ENCODE measurements around the gene SMAP1. TPM values are rescaled to one million over a fixed set of nuclear protein-coding genes. Genes with fewer than 3 reads are reported as not detected.

Gene SMAP1
- total RNA-seq, 2 donors from 2014 or later = 13.7 to 26.0 TPM

DNA sequence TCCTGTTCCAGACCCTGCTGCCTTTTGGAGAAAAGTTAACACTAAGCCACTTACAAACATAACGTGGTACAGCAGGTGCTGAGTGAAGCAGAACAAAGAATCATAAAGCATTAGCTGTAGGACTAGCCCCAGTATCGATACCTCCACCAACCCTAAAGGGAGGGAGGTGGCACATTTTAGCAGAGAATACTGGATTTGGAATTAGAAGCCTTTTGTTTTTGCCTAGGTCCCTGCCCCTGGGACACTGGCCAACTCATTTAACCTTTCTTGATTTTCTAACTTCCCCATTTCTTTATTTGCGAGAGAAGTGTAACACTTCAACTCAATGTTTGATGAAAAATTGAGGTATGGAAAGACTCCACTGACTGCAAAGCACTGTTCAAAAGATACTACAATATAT, 195.7 kb downstream of the SMAP1 start:
- no peaks in the 10 kb centered on the region for H3K4me1 ChIP-seq (ENCODE audit: control insufficient read depth in 1 of 2, low read depth in 2 of 2)
- no peaks in the 10 kb centered on the region for H3K9me3 ChIP-seq
- H3K36me3 ChIP-seq = no peaks in the 10 kb centered on the region
- no peak for DNase-seq (ENCODE audit: low spot score)
- ATAC-seq (ENCODE audit: insufficient number of reproducible peaks, low FRiP score, low read depth) = no peak
- H3K27ac ChIP-seq = no peak overlapping the region
- no peaks in the 10 kb centered on the region for H3K27me3 ChIP-seq (replicated peaks; ENCODE audit: insufficient read depth)
- TF ChIP-seq, protein P1, sequence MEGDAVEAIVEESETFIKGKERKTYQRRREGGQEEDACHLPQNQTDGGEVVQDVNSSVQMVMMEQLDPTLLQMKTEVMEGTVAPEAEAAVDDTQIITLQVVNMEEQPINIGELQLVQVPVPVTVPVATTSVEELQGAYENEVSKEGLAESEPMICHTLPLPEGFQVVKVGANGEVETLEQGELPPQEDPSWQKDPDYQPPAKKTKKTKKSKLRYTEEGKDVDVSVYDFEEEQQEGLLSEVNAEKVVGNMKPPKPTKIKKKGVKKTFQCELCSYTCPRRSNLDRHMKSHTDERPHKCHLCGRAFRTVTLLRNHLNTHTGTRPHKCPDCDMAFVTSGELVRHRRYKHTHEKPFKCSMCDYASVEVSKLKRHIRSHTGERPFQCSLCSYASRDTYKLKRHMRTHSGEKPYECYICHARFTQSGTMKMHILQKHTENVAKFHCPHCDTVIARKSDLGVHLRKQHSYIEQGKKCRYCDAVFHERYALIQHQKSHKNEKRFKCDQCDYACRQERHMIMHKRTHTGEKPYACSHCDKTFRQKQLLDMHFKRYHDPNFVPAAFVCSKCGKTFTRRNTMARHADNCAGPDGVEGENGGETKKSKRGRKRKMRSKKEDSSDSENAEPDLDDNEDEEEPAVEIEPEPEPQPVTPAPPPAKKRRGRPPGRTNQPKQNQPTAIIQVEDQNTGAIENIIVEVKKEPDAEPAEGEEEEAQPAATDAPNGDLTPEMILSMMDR (IDR thresholded peaks at IDR 0.05) = no peak
- H3K4me3 ChIP-seq = no peak overlapping the region

DNA sequence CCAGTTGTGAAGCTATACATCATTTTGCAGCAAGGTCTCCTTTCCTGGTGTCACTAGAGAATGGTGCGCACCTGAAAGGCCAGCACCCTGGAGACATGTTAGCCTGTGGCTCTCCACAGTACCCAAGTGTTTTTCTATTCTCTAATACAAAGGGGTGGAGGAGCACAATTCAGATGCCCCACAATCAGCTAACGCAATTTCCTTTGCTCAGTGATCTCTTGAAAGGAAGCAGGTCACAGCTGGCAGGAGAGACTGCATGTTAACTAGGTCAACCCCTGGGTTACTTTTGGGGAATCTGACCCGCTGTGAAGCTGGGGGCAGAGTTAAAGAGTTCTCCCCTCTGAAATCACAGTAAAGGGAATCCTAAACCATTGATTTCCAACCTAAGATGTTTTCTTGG, 196.7 kb downstream of the SMAP1 start:
- H3K9me3 ChIP-seq = no peaks in the 10 kb centered on the region
- ATAC-seq (ENCODE audit: insufficient number of reproducible peaks, low FRiP score, low read depth) (no peak), DNase-seq (ENCODE audit: low spot score) (no peak)
- no peaks in the 10 kb centered on the region for H3K36me3 ChIP-seq
- H3K27me3 ChIP-seq (replicated peaks; ENCODE audit: insufficient read depth) = no peaks in the 10 kb centered on the region
- H3K4me3 ChIP-seq = no peak overlapping the region
- TF ChIP-seq, protein P1 (IDR thresholded peaks at IDR 0.05) = no peak
- no peaks in the 10 kb centered on the region for H3K4me1 ChIP-seq (ENCODE audit: control insufficient read depth in 1 of 2, low read depth in 2 of 2)
- no peak overlapping the region for H3K27ac ChIP-seq

DNA sequence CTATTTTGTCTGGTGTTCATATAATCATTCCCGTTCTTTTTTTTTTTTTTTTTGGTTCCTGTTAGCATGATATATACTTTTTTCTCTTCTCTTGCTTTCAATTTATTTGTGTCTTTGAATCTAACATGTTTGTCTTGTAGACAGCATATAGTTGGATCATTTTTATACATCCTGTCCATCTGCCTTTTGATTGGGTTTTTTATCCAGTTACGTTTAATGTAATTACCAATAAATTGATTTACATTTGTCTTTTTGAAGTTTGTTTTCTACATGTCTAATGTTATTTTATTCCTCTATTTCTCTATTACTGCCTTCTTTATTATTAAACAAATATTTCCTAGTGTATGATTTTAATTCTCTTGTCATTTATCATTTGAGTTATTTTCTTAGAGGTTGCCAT, 204.8 kb downstream of the SMAP1 start:
- no peak overlapping the region for H3K4me3 ChIP-seq
- H3K36me3 ChIP-seq = no peaks in the 10 kb centered on the region
- H3K9me3 ChIP-seq = peaks cover 7% of the 10 kb centered on the region
- H3K4me1 ChIP-seq (ENCODE audit: control insufficient read depth in 1 of 2, low read depth in 2 of 2) = no peaks in the 10 kb centered on the region
- TF ChIP-seq, protein P1 (IDR thresholded peaks at IDR 0.05) = no peak
- ATAC-seq (ENCODE audit: insufficient number of reproducible peaks, low FRiP score, low read depth) (no peak), DNase-seq (ENCODE audit: low spot score) (no peak)
- H3K27me3 ChIP-seq (replicated peaks; ENCODE audit: insufficient read depth) = no peaks in the 10 kb centered on the region
- no peak overlapping the region for H3K27ac ChIP-seq

DNA sequence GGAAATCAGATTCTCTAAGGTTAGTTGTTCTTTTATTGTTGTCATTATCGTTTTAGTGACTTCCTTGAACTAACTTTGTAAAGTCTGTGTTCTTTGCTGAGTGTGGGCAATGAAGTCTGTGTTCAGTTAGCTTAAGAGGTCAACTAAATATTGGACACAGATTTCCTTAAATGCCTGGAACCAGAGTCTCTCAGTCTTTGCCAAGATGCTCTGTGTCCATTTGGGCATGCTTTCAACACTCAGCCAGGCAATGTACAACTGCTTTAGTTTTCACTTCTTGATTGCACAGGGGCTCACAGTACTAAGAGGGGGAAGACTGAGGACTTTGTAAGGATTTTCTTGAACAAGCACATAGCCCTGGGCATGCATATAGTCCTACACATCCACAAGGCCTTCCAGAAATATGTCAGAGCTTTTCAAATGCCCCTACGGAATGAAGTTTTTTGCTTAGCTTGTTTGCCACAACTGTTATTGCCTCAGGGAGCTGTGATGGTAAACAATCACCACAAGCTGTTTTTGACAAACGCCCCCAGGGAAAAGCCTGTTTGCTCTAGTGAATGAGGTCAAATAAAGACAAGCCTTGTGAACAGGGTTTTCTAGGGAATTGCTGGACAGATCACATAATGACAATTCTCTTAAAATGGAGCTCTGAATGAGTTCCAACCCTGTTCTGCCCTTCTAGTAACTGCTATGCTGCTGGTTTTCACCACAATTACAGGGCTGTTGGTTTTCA, 206.7 kb downstream of the SMAP1 start:
- Histone ChIP-seq H3K27me3 (replicated peaks; ENCODE audit: insufficient read depth) (no peaks in the 10 kb centered on the region), H3K4me1 (ENCODE audit: control insufficient read depth in 1 of 2, low read depth in 2 of 2) (no peaks in the 10 kb centered on the region), H3K27ac (no peak overlapping the region), H3K36me3 (no peaks in the 10 kb centered on the region), H3K4me3 (no peak overlapping the region), H3K9me3 (peaks cover 7% of the 10 kb centered on the region)
- no peak for DNase-seq (ENCODE audit: low spot score)
- no peak for ATAC-seq (ENCODE audit: insufficient number of reproducible peaks, low FRiP score, low read depth)
- TF ChIP-seq, protein P1 (IDR thresholded peaks at IDR 0.05) = no peak

DNA sequence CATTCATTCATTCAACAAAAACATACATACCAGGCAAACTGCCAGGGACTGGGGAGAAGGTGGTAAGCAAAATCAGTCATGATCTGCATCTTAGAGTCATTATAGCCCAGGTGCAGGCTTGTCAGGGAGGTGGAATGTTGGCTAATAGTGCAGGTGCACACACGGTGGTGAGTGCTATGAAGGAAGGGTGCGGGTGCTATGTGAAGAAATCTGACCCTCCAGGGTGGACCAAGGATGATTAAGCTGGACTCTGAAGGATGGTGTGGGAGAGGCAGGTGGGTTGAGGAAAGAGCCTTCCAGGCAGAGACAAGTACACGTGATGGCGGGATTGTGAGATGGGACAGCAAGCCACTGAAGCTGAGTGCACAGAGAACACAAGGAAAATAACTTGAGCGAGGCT, 211.8 kb downstream of the SMAP1 start:
- TF ChIP-seq, protein P1 (IDR thresholded peaks at IDR 0.05) = no peak
- no peak overlapping the region for H3K4me3 ChIP-seq
- ATAC-seq (ENCODE audit: insufficient number of reproducible peaks, low FRiP score, low read depth) = no peak

More for the DNA sequence above, 211.8 kb downstream of the SMAP1 start:
- H3K27me3 ChIP-seq (replicated peaks; ENCODE audit: insufficient read depth) = no peaks in the 10 kb centered on the region
- no peak overlapping the region for H3K27ac ChIP-seq
- DNase-seq (ENCODE audit: low spot score) = no peak
- H3K9me3 ChIP-seq = no peaks in the 10 kb centered on the region
- H3K4me1 ChIP-seq (ENCODE audit: control insufficient read depth in 1 of 2, low read depth in 2 of 2) = no peaks in the 10 kb centered on the region
- H3K36me3 ChIP-seq = no peaks in the 10 kb centered on the region
